K562 (cell line): ENCODE measurements around the gene TCEAL9. TPM values are rescaled to one million over a fixed set of nuclear protein-coding genes. Genes with fewer than 3 reads are reported as not detected.
A peak's percentile ranks its signal among the peaks of the same experiment; 100 is the strongest.

Experiments
- ATF3 ChIP-seq, 2 experiments: fragments of 450-650 bp in 1 of 2; sonication (generic) in 1 of 2; formaldehyde crosslinking in 1 of 2; IDR thresholded peaks in 1 of 2; conservative IDR thresholded peaks in 1 of 2; 2 replicates each; pipeline versions ENCODE4 v1.6.1 to v1.8.1; 2016 to 2023; ENCODE audit warnings: mild to moderate bottlenecking in 2 of 2, moderate library complexity in 2 of 2, inconsistent platforms in 1 of 2, missing genetic modification reagents in 1 of 2
- BRCA1 ChIP-seq, 2 experiments: fragments of 450-650 bp in 1 of 2; sonication (generic) in 1 of 2; formaldehyde crosslinking in 1 of 2; IDR thresholded peaks; 2 replicates each; pipeline versions ENCODE4 v1.5.0 to v1.6.1; 2017 to 2020; ENCODE audit warnings: mild to moderate bottlenecking in 1 of 2, missing genetic modification reagents in 1 of 2
- CXXC5 ChIP-seq: fragments of 250-450 bp; sonication (Bioruptor Pico); IDR thresholded peaks from 2 replicates; pipeline ENCODE4 v1.8.0; 2022; ENCODE audit warnings: inconsistent platforms, mild to moderate bottlenecking, moderate library complexity
- ETV1 ChIP-seq: fragments of 450-650 bp; conservative IDR thresholded peaks from 2 replicates; pipeline ENCODE4 v1.6.1; 2016; ENCODE audit warnings: missing genetic modification characterization, control low read depth, low read depth, missing compliant biosample characterization
- FOS ChIP-seq: IDR thresholded peaks from 3 replicates; pipeline ENCODE4 v1.6.1; 2011; ENCODE audit not compliant: insufficient read length; ENCODE audit errors: extremely low read depth
- HCFC1 ChIP-seq: IDR thresholded peaks from 2 replicates; pipeline ENCODE4 v1.6.1; 2012; ENCODE audit warnings: low read depth, low read length, improper control_type of control experiment
- IRF1 ChIP-seq: sonication (generic); formaldehyde crosslinking; IDR thresholded peaks from 2 replicates; pipeline ENCODE4 v1.8.0; 2022; ENCODE audit warnings: missing genetic modification reagents, mild to moderate bottlenecking, borderline replicate concordance
- JUN ChIP-seq, 2 experiments: sonication (generic) in 1 of 2; formaldehyde crosslinking in 1 of 2; IDR thresholded peaks; 2 replicates each; pipeline versions ENCODE4 v1.6.1 to v1.8.0; 2012 to 2022; ENCODE audit warnings: borderline replicate concordance in 2 of 2, mild to moderate bottlenecking in 2 of 2, improper control_type of control experiment in 1 of 2, low read depth in 1 of 2, low read length in 1 of 2, missing genetic modification reagents in 1 of 2
- LCOR ChIP-seq: sonication (generic); formaldehyde crosslinking; IDR thresholded peaks from 2 replicates; pipeline ENCODE4 v1.8.0; 2022; ENCODE audit warnings: mild to moderate bottlenecking, missing genetic modification reagents
- MAFF ChIP-seq: IDR thresholded peaks from 2 replicates; pipeline ENCODE4 v1.6.1; 2012; ENCODE audit warnings: low read length, improper control_type of control experiment
- MEIS2 ChIP-seq: fragments of 450-650 bp; IDR thresholded peaks from 2 replicates; pipeline ENCODE4 v1.6.1; 2014; ENCODE audit warnings: mild to moderate bottlenecking; ENCODE audit not compliant: partially characterized antibody
- NFE2 ChIP-seq: IDR thresholded peaks from 2 replicates; pipeline ENCODE4 v1.6.1; 2014; ENCODE audit warnings: antibody characterized with exemption, low read depth
- NFXL1 ChIP-seq: fragments of 450-650 bp; formaldehyde crosslinking; IDR thresholded peaks from 2 replicates; pipeline ENCODE4 v1.4.0; 2021; ENCODE audit warnings: mild to moderate bottlenecking
- POLR2H ChIP-seq: IDR thresholded peaks from 2 replicates; pipeline ENCODE4 v1.6.1; 2016; ENCODE audit warnings: missing genetic modification characterization, low read depth, mild to moderate bottlenecking, control low read depth, missing compliant biosample characterization, moderate library complexity
- PPARD ChIP-seq: fragments of 250-450 bp; sonication (Bioruptor Pico); IDR thresholded peaks from 2 replicates; pipeline ENCODE4 v1.8.0; 2022; ENCODE audit warnings: inconsistent platforms, mild to moderate bottlenecking, moderate library complexity
- SMARCA4 ChIP-seq: fragments of 450-650 bp; IDR thresholded peaks from 2 replicates; pipeline ENCODE4 v1.6.1; 2016
- SOX6 ChIP-seq: fragments of 450-650 bp; IDR thresholded peaks from 2 replicates; pipeline ENCODE4 v1.6.1; 2014; ENCODE audit warnings: mild to moderate bottlenecking
- STAG1 ChIP-seq: sonication (generic); formaldehyde crosslinking; IDR thresholded peaks from 2 replicates; pipeline ENCODE4 v1.5.0; 2020; ENCODE audit warnings: missing genetic modification reagents, borderline replicate concordance
- TSC22D4 ChIP-seq: fragments of 450-650 bp; IDR thresholded peaks from 2 replicates; pipeline ENCODE4 v1.6.1; 2016; ENCODE audit warnings: missing genetic modification characterization, missing biosample characterization, control low read depth
- ZBTB1 ChIP-seq: sonication (generic); formaldehyde crosslinking; IDR thresholded peaks from 2 replicates; pipeline ENCODE4 v1.8.1; 2023; ENCODE audit warnings: missing genetic modification reagents, low read depth, mild to moderate bottlenecking, borderline replicate concordance
- ZBTB8A ChIP-seq: fragments of 450-650 bp; IDR thresholded peaks from 2 replicates; pipeline ENCODE4 v1.6.1; 2018; ENCODE audit warnings: mild to moderate bottlenecking, moderate library complexity; ENCODE audit not compliant: partially characterized antibody
- ZNF445 ChIP-seq: fragments of 250-450 bp; sonication (Bioruptor Pico); IDR thresholded peaks from 2 replicates; pipeline ENCODE4 v1.4.0; 2020; ENCODE audit warnings: low read depth, mild to moderate bottlenecking, moderate library complexity
- ZNF57 ChIP-seq: fragments of 450-650 bp; formaldehyde crosslinking; IDR thresholded peaks from 2 replicates; pipeline ENCODE4 v1.4.0; 2020; ENCODE audit warnings: mild to moderate bottlenecking, moderate library complexity
- ZNF592 ChIP-seq: fragments of 450-650 bp; IDR thresholded peaks from 2 replicates; pipeline ENCODE4 v1.6.1; 2017; ENCODE audit warnings: antibody characterized with exemption, mild to moderate bottlenecking
- polyA plus RNA-seq, 8 experiments: library from polyadenylated mRNA; depleted of rRNA in 4 of 8; stranded (reverse) in 5 of 8; unstranded in 3 of 8; fragments of >200 nt; fragmentation: Nextera tagmentation in 2 of 8; fragmentation: Illumina TruSeq in 1 of 8; extraction: Ambion mirVana in 2 of 8; extraction: Trizol in 1 of 8; gene quantifications; 2 replicates each; pipeline versions ENCODE4 v1.2.1 to v1.2.3, GENCODE V29; 2011 to 2014; ENCODE audit warnings: inconsistent platforms in 1 of 8, missing spikeins in 1 of 8
- total RNA-seq, 7 experiments: library from RNA; depleted of rRNA in 6 of 7; stranded (reverse); fragments of >200 nt in 6 of 7; fragmentation: Illumina TruSeq in 2 of 7; extraction: Trizol in 2 of 7; gene quantifications; 2 replicates each; pipeline versions ENCODE4 v1.2.1 to v1.2.3, GENCODE V29; 2011 to 2021; ENCODE audit warnings: low replicate concordance in 1 of 7

TCEAL9 gene
- total and polyA plus RNA-seq, 9 of the 15 experiments (the other 6 are each of a cell fraction or from before 2014, with no cell fraction given), result 16.2 to 106 (median 69.6) TPM

- TF ChIP-seq ETV1 (tag) (peak; percentile 47; the same call in 1 of the 2 replicates), SMARCA4 (0 out of 2 replicates have a peak, but pooled peaks have one; percentile 48), JUN (IDR thresholded peaks at IDR 0.05; ENCODE audit: borderline replicate concordance, low read depth, low read length) (peak; percentile 79), JUN (CRISPR knock-in tag; IDR thresholded peaks at IDR 0.05; ENCODE audit: borderline replicate concordance) (no peak), HCFC1 (no peak), FOS (peak; percentile 9), POLR2H (tag) (peak; percentile 47; the same call in 1 of the 2 replicates), ZBTB8A (no peak), BRCA1 (IDR thresholded peaks at IDR 0.05) (no peak), BRCA1 (CRISPR knock-in tag; IDR thresholded peaks at IDR 0.05) (no peak), ZBTB1 (no peak), STAG1 (CRISPR knock-in tag) (no peak), ATF3 (IDR thresholded peaks at IDR 0.05) (peak; percentile 90), ATF3 (CRISPR knock-in tag; conservative IDR thresholded peaks at IDR 0.05) (no peak), LCOR (CRISPR knock-in tag) (0 out of 2 replicates have a peak, but pooled peaks have one; percentile 32), ZNF592 (no peak), CXXC5 (CRISPR knock-in tag) (no peak; the same call in 1 of the 2 replicates), ZNF57 (no peak), SOX6 (peak; percentile 63; the same call in 1 of the 2 replicates), PPARD (CRISPR knock-in tag) (no peak), TSC22D4 (tag) (no peak), IRF1 (CRISPR knock-in tag) (no peak), MAFF (no peak), NFXL1 (CRISPR knock-in tag) (no peak), MEIS2 (no peak), NFE2 (0 out of 2 replicates have a peak, but pooled peaks have one; percentile 43), ZNF445 (CRISPR knock-in tag) (no peak)
Observed at GRCh38 chrX:103398421-103398864, 42.1 kb downstream of the TCEAL9 start (continued).
